SK-N-SH (cell line): ENCODE measurements around the gene SOX9. TPM values are rescaled to one million over a fixed set of nuclear protein-coding genes. Genes with fewer than 3 reads are reported as not detected.

Experiments
- CTCF ChIA-PET: fragments of 300-600, 350-600 bp; formaldehyde crosslinking; extraction: SDS; loops from one replicate; lab custom pipeline; 2021; lab: Yijun Ruan, JAX
- POLR2A ChIA-PET: fragments of 350-600 bp; sonication (Branson Sonifier 250); formaldehyde crosslinking; extraction: SDS; loops from one replicate; lab custom pipeline; 2020; ENCODE audit warnings: antibody characterized with exemption, inconsistent platforms; lab: Yijun Ruan, JAX
- DNase-seq: peaks from one replicate; pipeline ENCODE4 v3.0.0; 2012
- H2AFZ ChIP-seq: fragments of 200-600 bp; sonication (generic); 2 replicates; pipeline ENCODE4 v1.8.1; 2016; ENCODE audit warnings: antibody characterized with exemption, mild to moderate bottlenecking, low read depth
- H3F3A ChIP-seq: fragments of 200-600 bp; sonication (generic); replicated peaks from 2 replicates; pipeline ENCODE3; 2016; ENCODE audit warnings: antibody characterized with exemption, mild to moderate bottlenecking; ENCODE audit not compliant: insufficient read depth
- H3K27ac ChIP-seq, 2 experiments: fragments of 200-500 bp in 1 of 2; fragments of 200-600 bp in 1 of 2; sonication (Bioruptor generic) in 1 of 2; sonication (generic), shearing (Covaris generic) in 1 of 2; 2 replicates each; pipeline versions ENCODE4 v1.5.1 to v1.6.1; 2014 to 2016; ENCODE audit warnings: low read depth in 2 of 2, inconsistent platforms in 1 of 2, low read length in 1 of 2, mild to moderate bottlenecking in 1 of 2, mixed read lengths in 1 of 2
- H3K27me3 ChIP-seq: fragments of 200-600 bp; sonication (generic), shearing (Covaris generic); 2 replicates; pipeline ENCODE4 v1.6.1; 2016; ENCODE audit warnings: mixed run types; ENCODE audit not compliant: insufficient read depth
- H3K36me3 ChIP-seq, 2 experiments: fragments of 200-500 bp in 1 of 2; fragments of 200-600 bp in 1 of 2; sonication (Bioruptor generic) in 1 of 2; sonication (generic) in 1 of 2; replicated peaks in 1 of 2; 2 replicates each; pipeline versions ENCODE3 to v1.5.1; 2014 to 2016; ENCODE audit warnings: low read length in 1 of 2, mild to moderate bottlenecking in 1 of 2; ENCODE audit not compliant: insufficient read depth in 2 of 2, control insufficient read depth in 1 of 2
- H3K4me1 ChIP-seq, 2 experiments: fragments of 200-500 bp in 1 of 2; fragments of 200-600 bp in 1 of 2; sonication (Bioruptor generic) in 1 of 2; sonication (generic), shearing (Covaris generic) in 1 of 2; 2 replicates each; pipeline versions ENCODE4 v1.5.1 to v1.6.1; 2014 to 2016; ENCODE audit warnings: low read depth in 1 of 2, low read length in 1 of 2, mixed run types in 1 of 2; ENCODE audit not compliant: insufficient read depth in 2 of 2, control insufficient read depth in 1 of 2
- H3K4me2 ChIP-seq: fragments of 200-600 bp; sonication (generic), shearing (Covaris generic); 2 replicates; pipeline ENCODE4 v1.6.1; 2017; ENCODE audit warnings: mixed run types
- H3K4me3 ChIP-seq, 2 experiments: fragments of 200-500 bp in 1 of 2; fragments of 200-600 bp in 1 of 2; sonication (Bioruptor generic) in 1 of 2; sonication (generic), shearing (Covaris generic) in 1 of 2; 2 replicates each; pipeline versions ENCODE4 v1.5.1 to v1.8.1; 2014 to 2016; ENCODE audit warnings: low read depth in 2 of 2, inconsistent platforms in 1 of 2, low read length in 1 of 2, mild to moderate bottlenecking in 1 of 2, mixed read lengths in 1 of 2, moderate library complexity in 1 of 2
- H3K79me2 ChIP-seq: fragments of 200-600 bp; sonication (generic); 2 replicates; pipeline ENCODE4 v1.8.1; 2017; ENCODE audit warnings: mild to moderate bottlenecking; ENCODE audit not compliant: insufficient read depth
- H3K9ac ChIP-seq: fragments of 200-600 bp; sonication (generic); 2 replicates; pipeline ENCODE4 v1.6.1; 2017; ENCODE audit warnings: mixed run types
- H3K9me2 ChIP-seq: fragments of 200-600 bp; sonication (generic); 2 replicates; pipeline ENCODE4 v1.6.1; 2017; ENCODE audit warnings: mixed run types
- H3K9me3 ChIP-seq: fragments of 200-600 bp; sonication (generic); 2 replicates; pipeline ENCODE4 v1.6.1; 2017; ENCODE audit warnings: mixed run types, mild to moderate bottlenecking, moderate library complexity
- H4K20me1 ChIP-seq: fragments of 200-600 bp; sonication (generic); 2 replicates; pipeline ENCODE4 v1.6.1; 2017; ENCODE audit warnings: mild to moderate bottlenecking, mixed run types; ENCODE audit not compliant: insufficient read depth
- CHD2 ChIP-seq: fragments of 150-350 bp; IDR thresholded peaks from 2 replicates; pipeline ENCODE4 v1.6.1; 2018; ENCODE audit warnings: low read length; ENCODE audit not compliant: partially characterized antibody
- CTCF ChIP-seq: fragments of 200-600 bp; sonication (generic); IDR thresholded peaks from 2 replicates; pipeline ENCODE4 v1.6.1; 2017; ENCODE audit warnings: antibody characterized with exemption, mild to moderate bottlenecking, moderate library complexity
- ELF1 ChIP-seq: IDR thresholded peaks from 2 replicates; pipeline ENCODE4 v1.4.0; 2012
- EP300 ChIP-seq, 2 experiments: IDR thresholded peaks; 2 replicates each; pipeline versions ENCODE4 v1.4.0 to v1.6.1; 2012; ENCODE audit warnings: borderline replicate concordance in 1 of 2, low read depth in 1 of 2, low read length in 1 of 2
- EZH2phosphoT487 ChIP-seq: fragments of 200-600 bp; sonication (generic); IDR thresholded peaks from 2 replicates; pipeline ENCODE4 v1.6.1; 2017; ENCODE audit warnings: low read depth, mixed run types, mild to moderate bottlenecking, antibody characterized with exemption, moderate library complexity, borderline replicate concordance
- FOSL2 ChIP-seq: IDR thresholded peaks from 2 replicates; pipeline ENCODE4 v1.4.0; 2012; ENCODE audit warnings: low read depth, mild to moderate bottlenecking, moderate library complexity, borderline replicate concordance
- FOXJ3 ChIP-seq: sonication (generic); formaldehyde crosslinking; IDR thresholded peaks from 2 replicates; pipeline ENCODE4 v1.5.1; 2020; ENCODE audit warnings: mild to moderate bottlenecking, missing genetic modification reagents
- GABPA ChIP-seq: IDR thresholded peaks from 2 replicates; pipeline ENCODE4 v1.4.0; 2012; ENCODE audit warnings: low read depth, mild to moderate bottlenecking
- GATA2 ChIP-seq: sonication (generic); formaldehyde crosslinking; IDR thresholded peaks from 2 replicates; pipeline ENCODE4 v1.5.0; 2020; ENCODE audit warnings: mild to moderate bottlenecking, missing genetic modification reagents
- IRF3 ChIP-seq: fragments of 150-350 bp; IDR thresholded peaks from 2 replicates; pipeline ENCODE4 v1.6.1; 2016; ENCODE audit warnings: mild to moderate bottlenecking, low read depth, low read length
- JUND ChIP-seq: IDR thresholded peaks from 2 replicates; pipeline ENCODE4 v1.4.0; 2012
- MXI1 ChIP-seq: IDR thresholded peaks from 2 replicates; pipeline ENCODE4 v1.6.1; 2012; ENCODE audit warnings: mild to moderate bottlenecking, low read depth, low read length, improper control_type of control experiment
- NFIC ChIP-seq: IDR thresholded peaks from 2 replicates; pipeline ENCODE4 v1.4.0; 2012; ENCODE audit warnings: borderline replicate concordance
- NRF1 ChIP-seq: IDR thresholded peaks from 2 replicates; pipeline ENCODE4 v1.6.1; 2012; ENCODE audit warnings: low read depth, mild to moderate bottlenecking, low read length
- PBX3 ChIP-seq: IDR thresholded peaks from 2 replicates; pipeline ENCODE4; 2012
- POLR2AphosphoS5 ChIP-seq: IDR thresholded peaks from 2 replicates; pipeline ENCODE4 v1.6.1; 2012; ENCODE audit warnings: low read depth, low read length
- RAD21 ChIP-seq: IDR thresholded peaks from 2 replicates; pipeline ENCODE4 v1.6.1; 2012; ENCODE audit warnings: mild to moderate bottlenecking, low read length
- RCOR1 ChIP-seq: fragments of 150-350 bp; IDR thresholded peaks from 2 replicates; pipeline ENCODE4 v1.6.1; 2017; ENCODE audit warnings: antibody characterized with exemption, low read length
- REST ChIP-seq: IDR thresholded peaks from 2 replicates; pipeline ENCODE4 v1.6.1; 2012; ENCODE audit warnings: mild to moderate bottlenecking, low read depth, low read length, moderate library complexity
- SIN3A ChIP-seq: IDR thresholded peaks from 2 replicates; pipeline ENCODE4 v1.6.1; 2012; ENCODE audit warnings: low read depth, mild to moderate bottlenecking, low read length, moderate library complexity, borderline replicate concordance
- SMC3 ChIP-seq: IDR thresholded peaks from 2 replicates; pipeline ENCODE4 v1.6.1; 2012; ENCODE audit warnings: low read depth, low read length, improper control_type of control experiment
- TAF1 ChIP-seq: IDR thresholded peaks from 2 replicates; pipeline ENCODE4 v1.6.1; 2012; ENCODE audit warnings: low read depth, mild to moderate bottlenecking, low read length, moderate library complexity, borderline replicate concordance
- TCF12 ChIP-seq: IDR thresholded peaks from 2 replicates; pipeline ENCODE4 v1.4.0; 2012
- TEAD4 ChIP-seq: IDR thresholded peaks from 2 replicates; pipeline ENCODE4 v1.4.0; 2012; ENCODE audit warnings: mild to moderate bottlenecking, borderline replicate concordance; ENCODE audit not compliant: insufficient read depth
- USF2 ChIP-seq: fragments of 150-350 bp; IDR thresholded peaks from 2 replicates; pipeline ENCODE4 v1.6.1; 2017; ENCODE audit warnings: antibody characterized with exemption, low read length, low read depth, borderline replicate concordance
- YY1 ChIP-seq: IDR thresholded peaks from 2 replicates; pipeline ENCODE4 v1.4.0; 2012; ENCODE audit warnings: low read depth, mild to moderate bottlenecking
- WGBS: methylation state at CpG from one replicate; pipeline ENCODE4 v1.1.6; 2017; ENCODE audit warnings: low lambda C conversion rate; 5-methylcytosine and 5-hydroxymethylcytosine counted together
- polyA plus RNA-seq, 3 experiments: library from polyadenylated mRNA; depleted of rRNA; stranded (reverse); fragments of >200 nt; gene quantifications; 2 replicates each; pipeline ENCODE4 v1.2.3, GENCODE V29; 2012

SOX9 gene
- polyA plus RNA-seq, 1 of the 3 experiments (the other 2 are of a cell fraction), result 35.3 TPM

GRCh38 chr17:72118335-72119076 lies 2.3 kb upstream of the SOX9 start:
- Histone ChIP-seq H3K36me3 (peaks cover 0 to 5% of the 10 kb centered on the region in 2 experiments), H3K9me3 (no peaks in the 10 kb centered on the region), H3K9ac (no peak overlapping the region), H3K27me3 (no peaks in the 10 kb centered on the region), H3K9me2 (no peaks in the 10 kb centered on the region), H2AFZ (no peak overlapping the region), H3K27ac (no peak overlapping the region), H3K4me3 (peak overlapping the region in 1 of 2 experiments; percentile 16; a peak in 2 of 4 replicates), H3F3A (peaks cover 15% of the 10 kb centered on the region), H3K4me2 (no peak overlapping the region), H3K79me2 (peaks cover 26% of the 10 kb centered on the region), H4K20me1 (peaks cover 7% of the 10 kb centered on the region; the same call in 1 of the 2 replicates), H3K4me1 (peaks cover 3 to 30% of the 10 kb centered on the region in 2 experiments; a peak in 1 of 4 replicates)
- peak; percentile 83 for DNase-seq
- 47% methylated on average over 24 of the region's 24 CpGs for WGBS
- ChIA-PET CTCF (interaction anchor here (0.7 to 7.7 kb wide), 13 partner anchors 13 to 1352 kb away, joined by 3 to 69 read pairs (median 4); no protein-coding TSS in a partner anchor), POLR2A (no interaction called here)
- TF ChIP-seq GATA2 (CRISPR knock-in tag) (no peak), YY1 (no peak), GABPA (no peak), SMC3 (peak; percentile 89), NFIC (no peak), EP300 (IDR thresholded peaks at IDR 0.05; ENCODE audit: borderline replicate concordance in 1 of 2, low read depth in 1 of 2, low read length in 1 of 2) (no peak), JUND (no peak), PBX3 (no peak), TCF12 (no peak), TEAD4 (no peak), RCOR1 (peak; percentile 53), CTCF (peak; percentile 100), SIN3A (no peak), TAF1 (no peak), ELF1 (no peak), MXI1 (no peak), NRF1 (no peak), USF2 (no peak), POLR2AphosphoS5 (no peak), CHD2 (peak; percentile 29), RAD21 (peak; percentile 99), IRF3 (no peak), REST (no peak), FOXJ3 (CRISPR knock-in tag) (no peak), FOSL2 (no peak), EZH2phosphoT487 (no peak)
